ENCODE data around the gene AUTS2.

The AUTS2 gene

GRCh38 chr7:69656890-69657289, 58.6 kb downstream of the AUTS2 start:
- no peak for DNase-seq (ENCODE audit: low read depth)

GRCh38 chr7:69657331-69657730, 59.1 kb downstream of the AUTS2 start:
- DNase-seq (ENCODE audit: low read depth), result no peak

GRCh38 chr7:69657985-69658384, 59.7 kb downstream of the AUTS2 start:
- no peak for DNase-seq (ENCODE audit: low read depth)

- no peak for DNase-seq (ENCODE audit: low read depth)
These were observed 61.7 kb downstream of the AUTS2 start for GRCh38 chr7:69659983-69660382.

- DNase-seq (ENCODE audit: low read depth), result no peak
These were observed 63.1 kb downstream of the AUTS2 start for GRCh38 chr7:69661342-69661741.

GRCh38 chr7:69663911-69664832, 65.9 kb downstream of the AUTS2 start:
- DNase-seq (ENCODE audit: low read depth), result no peak

GRCh38 chr7:69665369-69665768, 67.1 kb downstream of the AUTS2 start:
- no peak for DNase-seq (ENCODE audit: low read depth)

GRCh38 chr7:69668339-69668870, 70.1 kb downstream of the AUTS2 start:
- DNase-seq (ENCODE audit: low read depth), result no peak

GRCh38 chr7:69670701-69671100, 72.4 kb downstream of the AUTS2 start:
- DNase-seq (ENCODE audit: low read depth), result no peak

- no peak for DNase-seq (ENCODE audit: low read depth)
These were observed 74.8 kb downstream of the AUTS2 start for GRCh38 chr7:69673074-69673473.

GRCh38 chr7:69674701-69675182, 76.5 kb downstream of the AUTS2 start:
- no peak for DNase-seq (ENCODE audit: low read depth)

- no peak for DNase-seq (ENCODE audit: low read depth)
These were observed 78.0 kb downstream of the AUTS2 start for GRCh38 chr7:69676247-69676646.

- DNase-seq (ENCODE audit: low read depth), result no peak
These were observed 79.0 kb downstream of the AUTS2 start for GRCh38 chr7:69677054-69677852.

GRCh38 chr7:69677881-69678493, 79.7 kb downstream of the AUTS2 start:
- no peak for DNase-seq (ENCODE audit: low read depth)

- DNase-seq (ENCODE audit: low read depth), result no peak
These were observed 80.4 kb downstream of the AUTS2 start for GRCh38 chr7:69678494-69679187.

GRCh38 chr7:69681181-69681580, 82.9 kb downstream of the AUTS2 start:
- no peak for DNase-seq (ENCODE audit: low read depth)

GRCh38 chr7:69682518-69682917, 84.2 kb downstream of the AUTS2 start:
- no peak for DNase-seq (ENCODE audit: low read depth)

- no peak for DNase-seq (ENCODE audit: low read depth)
These were observed 84.7 kb downstream of the AUTS2 start for GRCh38 chr7:69683002-69683401.

- no peak for DNase-seq (ENCODE audit: low read depth)
These were observed 86.4 kb downstream of the AUTS2 start for GRCh38 chr7:69684369-69685292.

GRCh38 chr7:69685293-69685631, 87.0 kb downstream of the AUTS2 start:
- DNase-seq (ENCODE audit: low read depth), result no peak

GRCh38 chr7:69686366-69686765, 88.1 kb downstream of the AUTS2 start:
- DNase-seq (ENCODE audit: low read depth), result no peak

Measured in HS-5 (cell line).